H1 (cell line): ENCODE results near the gene NRXN3. TPM values are rescaled to one million over a fixed set of nuclear protein-coding genes. Genes with fewer than 3 reads are reported as not detected.
A peak's percentile ranks its signal among the peaks of the same experiment; 100 is the strongest.

Experiments
- CTCF ChIA-PET: fragments of 300-600 bp; sonication (Branson Sonifier 250); formaldehyde crosslinking; loops from one replicate; lab custom pipeline; 2021; ENCODE audit not compliant: partially characterized antibody; lab: Charles Lee
- POLR2A ChIA-PET: fragments of 300-600 bp; sonication (Branson Sonifier 250); formaldehyde crosslinking; loops from one replicate; lab custom pipeline; 2021; ENCODE audit warnings: inconsistent platforms; ENCODE audit not compliant: partially characterized antibody; lab: Charles Lee
- DNase-seq, 2 experiments: peaks; one replicate each; pipeline versions ENCODE4 v3.0.0 to v3.0.0-alpha.2; 2010 to 2022; ENCODE audit warnings: low spot score in 2 of 2, low read depth in 1 of 2, mixed read lengths in 1 of 2
- FAIRE-seq: peaks from 2 replicates; lab custom pipeline; 2011; peaks lifted over from hg19 to GRCh38; lab: Jason Lieb, UNC
- H2AFZ ChIP-seq: 2 replicates; pipeline ENCODE4 v1.8.1; 2012; ENCODE audit warnings: low read length, inconsistent platforms
- H2AK5ac ChIP-seq: 2 replicates; pipeline ENCODE4 v1.6.1; 2013; ENCODE audit warnings: low read depth, low read length
- H2BK120ac ChIP-seq: replicated peaks from 2 replicates; pipeline ENCODE3; 2013; ENCODE audit warnings: low read depth, low read length, inconsistent platforms
- H2BK12ac ChIP-seq: 2 replicates; pipeline ENCODE4 v1.6.1; 2013; ENCODE audit warnings: low read depth, low read length
- H2BK15ac ChIP-seq: 2 replicates; pipeline ENCODE4 v1.6.1; 2013; ENCODE audit warnings: low read length
- H2BK20ac ChIP-seq: 2 replicates; pipeline ENCODE4 v1.6.1; 2013; ENCODE audit warnings: low read length
- H2BK5ac ChIP-seq: 2 replicates; pipeline ENCODE4 v1.6.1; 2013; ENCODE audit warnings: low read depth, low read length
- H3K14ac ChIP-seq: 2 replicates; pipeline ENCODE4 v1.6.1; 2013; ENCODE audit warnings: inconsistent platforms; ENCODE audit not compliant: insufficient read length
- H3K18ac ChIP-seq: 2 replicates; pipeline ENCODE4 v1.6.1; 2013; ENCODE audit warnings: low read length; ENCODE audit errors: extremely low read depth
- H3K23ac ChIP-seq: 2 replicates; pipeline ENCODE4 v1.6.1; 2013; ENCODE audit warnings: inconsistent platforms; ENCODE audit not compliant: insufficient read length
- H3K23me2 ChIP-seq: 2 replicates; pipeline ENCODE4 v1.6.1; 2013; ENCODE audit warnings: low read depth, low read length
- H3K27ac ChIP-seq: 2 replicates; pipeline ENCODE4 v1.6.1; 2011; ENCODE audit warnings: low read depth, low read length, inconsistent platforms
- H3K27me3 ChIP-seq, 4 experiments: replicated peaks in 1 of 4; 1 replicate in 1 of 4; 2 replicates in 3 of 4; pipeline versions ENCODE4 v1.6.1 to v1.8.1; 2011 to 2013; ENCODE audit warnings: low read length in 3 of 4, mild to moderate bottlenecking in 3 of 4, inconsistent platforms in 2 of 4, mixed read lengths in 2 of 4, moderate library complexity in 1 of 4; ENCODE audit not compliant: control insufficient read depth in 3 of 4, insufficient read depth in 3 of 4; ENCODE audit errors: extremely low read depth in 1 of 4
- H3K36me3 ChIP-seq, 4 experiments: 2 replicates each; pipeline versions ENCODE4 v1.6.1 to v1.8.1; 2011 to 2013; ENCODE audit warnings: mild to moderate bottlenecking in 4 of 4, low read length in 3 of 4, moderate library complexity in 2 of 4, control low read depth in 1 of 4, inconsistent platforms in 1 of 4; ENCODE audit not compliant: insufficient read depth in 4 of 4, control insufficient read depth in 2 of 4
- H3K4ac ChIP-seq: replicated peaks from 2 replicates; pipeline ENCODE3; 2013; ENCODE audit warnings: low read length, low read depth, mixed read lengths, inconsistent platforms; ENCODE audit not compliant: insufficient read length
- H3K4me1 ChIP-seq, 4 experiments: replicated peaks in 1 of 4; 1 replicate in 1 of 4; 2 replicates in 3 of 4; pipeline versions ENCODE4 v1.6.1 to v1.8.1; 2011 to 2013; ENCODE audit warnings: low read length in 3 of 4, inconsistent platforms in 2 of 4, mixed read lengths in 1 of 4; ENCODE audit not compliant: insufficient read depth in 4 of 4, control insufficient read depth in 3 of 4
- H3K4me2 ChIP-seq, 2 experiments: 2 replicates each; pipeline versions ENCODE4 v1.6.1 to v1.8.1; 2011 to 2013; ENCODE audit warnings: low read depth in 2 of 2, low read length in 2 of 2, control low read depth in 1 of 2, inconsistent platforms in 1 of 2, mild to moderate bottlenecking in 1 of 2; ENCODE audit not compliant: insufficient read depth in 1 of 2
- H3K4me3 ChIP-seq, 4 experiments: fragments of 200-600, 300-600 bp in 1 of 4; sonication (generic), shearing (Covaris generic), sonication (Bioruptor Twin) in 1 of 4; 2 replicates each; pipeline versions ENCODE4 v1.5.1 to v1.8.1; 2011 to 2016; ENCODE audit warnings: low read length in 4 of 4, low read depth in 3 of 4, control low read depth in 2 of 4, inconsistent platforms in 2 of 4, mild to moderate bottlenecking in 2 of 4, mixed read lengths in 1 of 4, moderate library complexity in 1 of 4; ENCODE audit not compliant: insufficient read depth in 2 of 4; ENCODE audit errors: extremely low read depth in 1 of 4
- H3K56ac ChIP-seq: replicated peaks from 2 replicates; pipeline ENCODE3; 2013; ENCODE audit warnings: low read depth, mild to moderate bottlenecking, mixed read lengths, low read length, inconsistent platforms; ENCODE audit not compliant: insufficient read length
- H3K79me1 ChIP-seq: 2 replicates; pipeline ENCODE4 v1.6.1; 2013; ENCODE audit warnings: low read depth, low read length, control low read depth
- H3K79me2 ChIP-seq, 2 experiments: 2 replicates each; pipeline versions ENCODE4 v1.6.1 to v1.8.1; 2012 to 2013; ENCODE audit warnings: low read length in 2 of 2, mild to moderate bottlenecking in 2 of 2, inconsistent platforms in 1 of 2; ENCODE audit not compliant: insufficient read depth in 2 of 2, control insufficient read depth in 1 of 2
- H3K9ac ChIP-seq, 4 experiments: replicated peaks in 1 of 4; 1 replicate in 1 of 4; 2 replicates in 3 of 4; pipeline versions ENCODE4 v1.6.1 to v1.8.1; 2011 to 2013; ENCODE audit warnings: low read depth in 3 of 4, low read length in 3 of 4, control low read depth in 2 of 4, mild to moderate bottlenecking in 2 of 4, moderate library complexity in 2 of 4, inconsistent platforms in 1 of 4; ENCODE audit errors: extremely low read depth in 1 of 4
- H3K9me3 ChIP-seq, 2 experiments: 2 replicates each; pipeline versions ENCODE4 v1.6.1 to v1.8.1; 2012 to 2013; ENCODE audit warnings: mild to moderate bottlenecking in 2 of 2, moderate library complexity in 2 of 2, control low read depth in 1 of 2, inconsistent platforms in 1 of 2, low read depth in 1 of 2, low read length in 1 of 2, mixed read lengths in 1 of 2; ENCODE audit not compliant: insufficient read depth in 2 of 2
- H4K20me1 ChIP-seq, 2 experiments: replicated peaks in 1 of 2; 2 replicates each; pipeline versions ENCODE3 to v1.8.1; 2011 to 2013; ENCODE audit warnings: inconsistent platforms in 2 of 2, low read length in 2 of 2, mild to moderate bottlenecking in 1 of 2; ENCODE audit not compliant: insufficient read depth in 2 of 2, control insufficient read depth in 1 of 2
- H4K5ac ChIP-seq: 2 replicates; pipeline ENCODE4 v1.6.1; 2013; ENCODE audit warnings: low read length, low read depth, mixed read lengths, inconsistent platforms; ENCODE audit not compliant: insufficient read length
- H4K8ac ChIP-seq: 2 replicates; pipeline ENCODE4 v1.8.0; 2013; ENCODE audit warnings: mild to moderate bottlenecking, moderate library complexity, low read length, inconsistent platforms; ENCODE audit not compliant: insufficient read depth; ENCODE audit errors: extremely low read depth
- H4K91ac ChIP-seq: replicated peaks from 2 replicates; pipeline ENCODE3; 2013; ENCODE audit warnings: low read length, mixed read lengths, inconsistent platforms; ENCODE audit not compliant: insufficient read length
- JUN ChIP-seq: IDR thresholded peaks from 2 replicates; pipeline ENCODE4 v1.6.1; 2011; ENCODE audit warnings: low read depth, mild to moderate bottlenecking, improper control_type of control experiment, low read length
- MAFK ChIP-seq: IDR thresholded peaks from 2 replicates; pipeline ENCODE4 v1.6.1; 2012; ENCODE audit warnings: low read depth, mild to moderate bottlenecking, improper control_type of control experiment, low read length
- SP1 ChIP-seq: IDR thresholded peaks from 2 replicates; pipeline ENCODE4 v1.6.1; 2011; ENCODE audit warnings: low read depth, low read length
- WGBS, 2 experiments: shearing (Covaris generic) in 1 of 2; methylation state at CpG; one replicate each; pipeline versions ENCODE4 v1.1.6 to v1.1.7; 2013 to 2015; ENCODE audit warnings: low lambda C conversion rate in 2 of 2, mixed read lengths in 2 of 2, inconsistent platforms in 1 of 2, low coverage in 1 of 2, missing lambda C conversion rate in 1 of 2; ENCODE audit not compliant: insufficient replicate concordance in 2 of 2, insufficient coverage in 1 of 2, insufficient read length in 1 of 2; ENCODE audit errors: extremely low coverage in 1 of 2, missing lambda C conversion rate in 1 of 2; 5-methylcytosine and 5-hydroxymethylcytosine counted together
- polyA plus RNA-seq, 7 experiments: library from polyadenylated mRNA; depleted of rRNA in 3 of 7; stranded (reverse) in 5 of 7; unstranded in 2 of 7; fragments of >200 nt in 5 of 7; fragments of 200-250 nt in 2 of 7; gene quantifications; 1 replicate in 5 of 7; 2 replicates in 1 of 7; 4 replicates in 1 of 7; pipeline versions ENCODE4 v1.2.1 to v1.2.3, GENCODE V29; 2011 to 2013; ENCODE audit warnings: missing spikeins in 2 of 7, mixed read lengths in 2 of 7
- total RNA-seq: library from RNA; stranded (reverse); fragmentation: NEBNext Ultra II Directional; extraction: Animal tissue kit (Norgen Biotek cat#: 25700); gene quantifications from 2 replicates; pipeline ENCODE4 v1.2.1, GENCODE V29; 2021

NRXN3 gene
- total and polyA plus RNA-seq, 2 of the 8 experiments (the other 6 are each of a cell fraction or from before 2014, with no cell fraction given): 2.6 to 4.1 TPM

- POLR2A ChIA-PET: no interaction called here
- Histone ChIP-seq H3K27ac (no peak overlapping the region), H4K20me1 (no peaks in the 10 kb centered on the region), H3K27me3 (no peaks in the 10 kb centered on the region), H3K79me1 (no peaks in the 10 kb centered on the region), H3K36me3 (no peaks in the 10 kb centered on the region), H2BK15ac (no peak overlapping the region), H2AK5ac (no peak overlapping the region), H3K18ac (no peak overlapping the region), H3K79me2 (no peaks in the 10 kb centered on the region), H2BK12ac (no peak overlapping the region), H4K91ac (peak overlapping the region; percentile 71), H3K4ac (no peak overlapping the region), H3K4me3 (no peak overlapping the region), H2AFZ (0 out of 2 replicates have a peak overlapping the region, but pooled peaks have one; percentile 35), H2BK20ac (peak overlapping the region; percentile 51; the same call in 1 of the 2 replicates), H3K56ac (no peak overlapping the region), H3K4me2 (peak overlapping the region in 1 of 2 experiments; percentile 24; a peak in 1 of 4 replicates), H4K5ac (no peak overlapping the region), H3K9me3 (no peaks in the 10 kb centered on the region), H3K14ac (no peak overlapping the region), H3K9ac (no peak overlapping the region), H3K4me1 (peaks cover 0 to 12% (median 3%) of the 10 kb centered on the region in 4 experiments; a peak in 2 of 7 replicates), H2BK120ac (no peak overlapping the region), H3K23ac (no peak overlapping the region), H3K23me2 (no peaks in the 10 kb centered on the region), H2BK5ac (no peak overlapping the region), H4K8ac (no peak overlapping the region)
- FAIRE-seq (no peak), DNase-seq (no peak)
- CTCF ChIA-PET: interaction anchor here (1.4 to 2.1 kb wide), 5 partner anchors 18 to 137 kb away, joined by 3 to 6 read pairs (median 5); no protein-coding TSS in a partner anchor
- WGBS, 2 experiments: 73% methylated on average over 4 of the region's 4 CpGs; no CpG with 5 or more reads in 1 of the 2 experiments
- TF ChIP-seq SP1: no peak
- no peak for TF ChIP-seq JUN
- TF ChIP-seq MAFK: no peak
Observed at GRCh38 chr14:78764645-78765044, 594.5 kb downstream of the NRXN3 start.
